ENCODE results near the gene CTXND2. TPM values are rescaled to one million over a fixed set of nuclear protein-coding genes. Genes with fewer than 3 reads are reported as not detected.

CTXND2 gene
- total and polyA plus RNA-seq, 9 of the 15 experiments (the other 6 are each of a cell fraction or from before 2014, with no cell fraction given), result not detected

DNA sequence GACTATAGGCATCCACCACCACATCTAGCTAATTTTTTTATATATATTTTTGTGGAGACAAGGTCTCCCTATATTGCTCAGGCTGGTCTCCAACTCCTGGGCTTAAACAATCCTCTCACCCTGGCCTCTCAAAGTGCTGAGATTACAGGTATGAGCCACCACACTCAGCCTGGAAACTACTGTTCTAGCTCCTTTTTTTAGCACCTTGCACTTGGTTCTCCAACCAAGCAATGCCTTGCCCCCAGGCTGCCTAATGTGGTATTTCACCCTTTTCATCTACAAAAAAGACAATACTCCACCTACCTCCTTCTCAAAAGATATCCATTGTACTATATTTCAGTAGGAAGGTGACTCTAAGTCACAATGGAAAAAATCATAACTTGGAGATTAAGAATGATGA, 17.3 kb upstream of the CTXND2 start:
- no peak overlapping the region for H3K27ac ChIP-seq (ENCODE audit: extremely low read depth, low read depth, low read length)
- no peaks in the 10 kb centered on the region for H3K9me1 ChIP-seq (ENCODE audit: control insufficient read depth, insufficient read depth, low read length)
- ATAC-seq, result peak; percentile 46; the same call in 2 of the 3 replicates
- H3K9me3 ChIP-seq (replicated peaks; ENCODE audit: control insufficient read depth, insufficient read depth, low read depth, low read length), result no peaks in the 10 kb centered on the region
- no TSS peak for BruUV-seq (replicated peaks)
- H3K36me3 ChIP-seq (ENCODE audit: control insufficient read depth, insufficient read depth, low read length), result peaks cover 11% of the 10 kb centered on the region; the same call in 2 of the 3 replicates
- peaks cover 48% of the 10 kb centered on the region for H3K79me2 ChIP-seq (ENCODE audit: control insufficient read depth, insufficient read depth, low read length)
- H3K27me3 ChIP-seq (ENCODE audit: control insufficient read depth in 2 of 2, insufficient read depth in 2 of 2, low read length in 2 of 2), result no peaks in the 10 kb centered on the region
- no peak for FAIRE-seq
- peaks cover 1 to 7% of the 10 kb centered on the region in 2 experiments; a peak in 2 of 5 replicates for H3K4me1 ChIP-seq (replicated peaks in 1 of 2; ENCODE audit: control insufficient read depth in 2 of 2, insufficient read depth in 2 of 2, low read length in 2 of 2)
- ChIA-PET CTCF (ENCODE audit: low intra/inter-chr PET ratio) (no interaction called here), POLR2A (interaction anchor here (0.7 to 2.4 kb wide), 4 partner anchors 12 to 291 kb away, joined by 3 to 16 read pairs (median 3); partner anchors contain the start of genes ENSA and MCL1)
- no peak overlapping the region for H3K9ac ChIP-seq (ENCODE audit: insufficient read depth in 1 of 2, low read depth in 2 of 2, low read length in 2 of 2)
- no peak for DNase-seq (ENCODE audit: extremely low read depth in 1 of 4, low spot score in 3 of 4)
- H4K20me1 ChIP-seq (replicated peaks; ENCODE audit: control insufficient read depth, insufficient read depth, low read length), result no peaks in the 10 kb centered on the region
- in situ Hi-C loops (cut with MboI), result no loop called here
- no peak overlapping the region for H3K4me3 ChIP-seq
- intact Hi-C loops (cut with micrococcal nuclease), result no loop called here
- no peak overlapping the region for H2AFZ ChIP-seq (ENCODE audit: low read depth, low read length)
- TF ChIP-seq, protein P1, sequence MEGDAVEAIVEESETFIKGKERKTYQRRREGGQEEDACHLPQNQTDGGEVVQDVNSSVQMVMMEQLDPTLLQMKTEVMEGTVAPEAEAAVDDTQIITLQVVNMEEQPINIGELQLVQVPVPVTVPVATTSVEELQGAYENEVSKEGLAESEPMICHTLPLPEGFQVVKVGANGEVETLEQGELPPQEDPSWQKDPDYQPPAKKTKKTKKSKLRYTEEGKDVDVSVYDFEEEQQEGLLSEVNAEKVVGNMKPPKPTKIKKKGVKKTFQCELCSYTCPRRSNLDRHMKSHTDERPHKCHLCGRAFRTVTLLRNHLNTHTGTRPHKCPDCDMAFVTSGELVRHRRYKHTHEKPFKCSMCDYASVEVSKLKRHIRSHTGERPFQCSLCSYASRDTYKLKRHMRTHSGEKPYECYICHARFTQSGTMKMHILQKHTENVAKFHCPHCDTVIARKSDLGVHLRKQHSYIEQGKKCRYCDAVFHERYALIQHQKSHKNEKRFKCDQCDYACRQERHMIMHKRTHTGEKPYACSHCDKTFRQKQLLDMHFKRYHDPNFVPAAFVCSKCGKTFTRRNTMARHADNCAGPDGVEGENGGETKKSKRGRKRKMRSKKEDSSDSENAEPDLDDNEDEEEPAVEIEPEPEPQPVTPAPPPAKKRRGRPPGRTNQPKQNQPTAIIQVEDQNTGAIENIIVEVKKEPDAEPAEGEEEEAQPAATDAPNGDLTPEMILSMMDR (IDR thresholded peaks at IDR 0.05 in 2 of 3, conservative IDR thresholded peaks at IDR 0.05 in 1 of 3; ENCODE audit: insufficient read depth in 2 of 3, low read depth in 1 of 3, low read length in 3 of 3), result 0 out of 6 replicates have a peak, but pooled peaks of 1 of the 3 experiments have one; percentile 15
- TF ChIP-seq TAF9B (IDR thresholded peaks at IDR 0.05; ENCODE audit: partially characterized antibody), result no peak
- H3K4me2 ChIP-seq (ENCODE audit: insufficient read depth, low read length), result no peak overlapping the region

DNA sequence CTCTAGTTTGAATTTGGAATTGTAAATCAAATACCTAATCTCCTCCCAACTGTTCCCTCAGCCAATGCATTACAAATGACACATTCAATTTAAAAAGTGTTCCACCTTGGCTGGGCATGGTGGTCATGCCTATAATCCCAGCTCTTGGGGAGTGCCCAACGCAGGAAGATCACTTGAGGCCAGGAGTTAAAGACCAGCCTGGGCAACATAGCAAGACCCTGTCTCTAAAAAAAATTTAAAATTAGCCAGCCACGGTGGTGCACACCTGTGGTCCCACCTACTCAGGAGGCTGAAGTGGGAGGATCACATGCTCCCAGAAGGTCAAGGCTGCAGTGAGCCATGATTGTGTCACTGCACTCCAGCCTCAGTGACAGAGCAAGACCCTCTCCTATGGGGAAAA, 14.4 kb upstream of the CTXND2 start:
- no peak overlapping the region for H3K27ac ChIP-seq (ENCODE audit: extremely low read depth, low read depth, low read length)
- ATAC-seq (no peak), FAIRE-seq (no peak)

More for the DNA sequence above, 14.4 kb upstream of the CTXND2 start:
- no peak for DNase-seq (ENCODE audit: extremely low read depth in 1 of 4, low spot score in 3 of 4)
- Histone ChIP-seq H3K4me3 (no peak overlapping the region), H4K20me1 (replicated peaks; ENCODE audit: control insufficient read depth, insufficient read depth, low read length) (no peaks in the 10 kb centered on the region), H3K4me2 (ENCODE audit: insufficient read depth, low read length) (no peak overlapping the region), H3K27me3 (ENCODE audit: control insufficient read depth in 2 of 2, insufficient read depth in 2 of 2, low read length in 2 of 2) (no peaks in the 10 kb centered on the region), H3K79me2 (ENCODE audit: control insufficient read depth, insufficient read depth, low read length) (peaks cover 57% of the 10 kb centered on the region), H3K4me1 (replicated peaks in 1 of 2; ENCODE audit: control insufficient read depth in 2 of 2, insufficient read depth in 2 of 2, low read length in 2 of 2) (peaks cover 4 to 9% of the 10 kb centered on the region in 2 experiments; a peak in 3 of 5 replicates), H3K9me1 (ENCODE audit: control insufficient read depth, insufficient read depth, low read length) (no peaks in the 10 kb centered on the region), H3K9ac (ENCODE audit: insufficient read depth in 1 of 2, low read depth in 2 of 2, low read length in 2 of 2) (no peak overlapping the region), H3K9me3 (replicated peaks; ENCODE audit: control insufficient read depth, insufficient read depth, low read depth, low read length) (no peaks in the 10 kb centered on the region), H2AFZ (ENCODE audit: low read depth, low read length) (no peak overlapping the region), H3K36me3 (ENCODE audit: control insufficient read depth, insufficient read depth, low read length) (peaks cover 11% of the 10 kb centered on the region; the same call in 2 of the 3 replicates)
- ChIA-PET CTCF (ENCODE audit: low intra/inter-chr PET ratio) (no interaction called here), POLR2A (no interaction called here)
- 91% methylated on average over 2 of the region's 2 CpGs for WGBS (ENCODE audit: insufficient coverage, low coverage, missing lambda C conversion rate)
- TF ChIP-seq PCBP1 (IDR thresholded peaks at IDR 0.05; ENCODE audit: low read depth, low read length, poor library complexity, severe bottlenecking) (no peak), ZNF121 (CRISPR knock-in tag; conservative IDR thresholded peaks at IDR 0.05) (0 out of 2 replicates have a peak, but pooled peaks have one; percentile 22)
- BruUV-seq (replicated peaks), result no TSS peak
- intact Hi-C loops (cut with micrococcal nuclease) (no loop called here), in situ Hi-C loops (cut with MboI) (no loop called here)
